ENCODE results near the gene AUTS2. TPM values are rescaled to one million over a fixed set of nuclear protein-coding genes. Genes with fewer than 3 reads are reported as not detected.
A peak's percentile ranks its signal among the peaks of the same experiment; 100 is the strongest.

Gene AUTS2
- total RNA-seq, 2 experiments from 2014 or later, result 2.4 to 3.0 TPM

- intact Hi-C loops (cut with DNase I, micrococcal nuclease), result no loop called here
- DNase-seq, result no peak
- Mint-ChIP-seq H3K36me3 (ENCODE audit: low read depth) (no peaks in the 10 kb centered on the region), H3K4me1 (no peaks in the 10 kb centered on the region), H3K27ac (no peak overlapping the region), H3K4me3 (no peak overlapping the region), H3K9me3 (ENCODE audit: low read depth) (no peaks in the 10 kb centered on the region), H3K27me3 (peaks cover 6% of the 10 kb centered on the region)
- ATAC-seq, result no peak
- ChIA-PET CTCF (no interaction called here), POLR2A (no interaction called here)
Observed at GRCh38 chr7:69728304-69728703, 130.0 kb downstream of the AUTS2 start.

- H3K4me3 Mint-ChIP-seq, result no peak overlapping the region
- no peak overlapping the region for H3K27ac Mint-ChIP-seq
- ATAC-seq (no peak), DNase-seq (no peak)
- no peaks in the 10 kb centered on the region for H3K9me3 Mint-ChIP-seq (ENCODE audit: low read depth)
- no peaks in the 10 kb centered on the region for H3K36me3 Mint-ChIP-seq (ENCODE audit: low read depth)
- ChIA-PET POLR2A (no interaction called here), CTCF (no interaction called here)
- H3K4me1 Mint-ChIP-seq, result no peaks in the 10 kb centered on the region
- intact Hi-C loops (cut with DNase I, micrococcal nuclease), result no loop called here
- no peaks in the 10 kb centered on the region for H3K27me3 Mint-ChIP-seq
Observed at GRCh38 chr7:69732203-69732602, 133.9 kb downstream of the AUTS2 start.

- Mint-ChIP-seq H3K9me3 (ENCODE audit: low read depth) (no peaks in the 10 kb centered on the region), H3K27ac (no peak overlapping the region), H3K4me3 (no peak overlapping the region), H3K36me3 (ENCODE audit: low read depth) (no peaks in the 10 kb centered on the region), H3K27me3 (peaks cover 5% of the 10 kb centered on the region), H3K4me1 (peaks cover 17% of the 10 kb centered on the region)
- intact Hi-C loops (cut with DNase I, micrococcal nuclease), result loop anchor here in 1 of 2 experiments (5.0 kb wide), 2 partner anchors 67 to 133 kb away; no protein-coding TSS in a partner anchor
- ATAC-seq (no peak), DNase-seq (no peak)
- ChIA-PET CTCF (no interaction called here), POLR2A (no interaction called here)
Observed at GRCh38 chr7:69735582-69735981, 137.3 kb downstream of the AUTS2 start.

GRCh38 chr7:69736126-69736810 lies 138.0 kb downstream of the AUTS2 start:
- Mint-ChIP-seq H3K27me3 (peaks cover 5% of the 10 kb centered on the region), H3K9me3 (ENCODE audit: low read depth) (no peaks in the 10 kb centered on the region), H3K36me3 (ENCODE audit: low read depth) (no peaks in the 10 kb centered on the region), H3K4me1 (peaks cover 17% of the 10 kb centered on the region), H3K27ac (no peak overlapping the region), H3K4me3 (no peak overlapping the region)
- DNase-seq (no peak), ATAC-seq (no peak)
- ChIA-PET CTCF (no interaction called here), POLR2A (no interaction called here)
- intact Hi-C loops (cut with DNase I, micrococcal nuclease), result loop anchor here in 1 of 2 experiments (5.0 kb wide), 2 partner anchors 66 to 134 kb away; no protein-coding TSS in a partner anchor

- POLR2A ChIA-PET, result no interaction called here
- Mint-ChIP-seq H3K27me3 (peaks cover 8% of the 10 kb centered on the region), H3K27ac (no peak overlapping the region), H3K4me3 (no peak overlapping the region), H3K9me3 (ENCODE audit: low read depth) (no peaks in the 10 kb centered on the region), H3K4me1 (peaks cover 17% of the 10 kb centered on the region), H3K36me3 (ENCODE audit: low read depth) (no peaks in the 10 kb centered on the region)
- CTCF ChIA-PET, result interaction anchor here (0.9 to 1.4 kb wide), 2 partner anchors 27 to 55 kb away, joined by 3 to 4 read pairs; no protein-coding TSS in a partner anchor
- peak; percentile 14 for DNase-seq
- intact Hi-C loops (cut with DNase I, micrococcal nuclease), result loop anchor here (2.0 to 5.0 kb wide), 3 partner anchors 64 to 140 kb away; partner anchors contain the start of gene AUTS2 (in 1 of the 2)
- peak; percentile 46 for ATAC-seq
Observed at GRCh38 chr7:69738396-69738951, 140.2 kb downstream of the AUTS2 start.

GRCh38 chr7:69739190-69739589 lies 140.9 kb downstream of the AUTS2 start:
- CTCF ChIA-PET, result interaction anchor here (0.9 to 1.4 kb wide), 2 partner anchors 28 to 55 kb away, joined by 3 to 4 read pairs; no protein-coding TSS in a partner anchor
- ATAC-seq (peak; percentile 93), DNase-seq (peak; percentile 78)
- H3K27me3 Mint-ChIP-seq, result peaks cover 8% of the 10 kb centered on the region
- intact Hi-C loops (cut with DNase I, micrococcal nuclease), result loop anchor here (1.0 to 5.0 kb wide), 5 partner anchors 63 to 909 kb away; partner anchors contain the start of gene AUTS2 (in 1 of the 2)
- H3K4me1 Mint-ChIP-seq, result peaks cover 17% of the 10 kb centered on the region
- no peaks in the 10 kb centered on the region for H3K9me3 Mint-ChIP-seq (ENCODE audit: low read depth)
- no peak overlapping the region for H3K27ac Mint-ChIP-seq
- no peaks in the 10 kb centered on the region for H3K36me3 Mint-ChIP-seq (ENCODE audit: low read depth)
- POLR2A ChIA-PET, result interaction anchor here (1.2 kb wide), 1 partner anchor 9 kb away, joined by 16 read pairs; no protein-coding TSS in a partner anchor
- H3K4me3 Mint-ChIP-seq, result no peak overlapping the region

GRCh38 chr7:69739931-69740431 lies 141.7 kb downstream of the AUTS2 start:
- DNase-seq (peak; percentile 6), ATAC-seq (no peak)
- CTCF ChIA-PET, result interaction anchor here (0.6 to 0.8 kb wide), 4 partner anchors 71 to 441 kb away, joined by 3 to 4 read pairs (median 3); no protein-coding TSS in a partner anchor
- no peaks in the 10 kb centered on the region for H3K36me3 Mint-ChIP-seq (ENCODE audit: low read depth)
- peaks cover 17% of the 10 kb centered on the region for H3K4me1 Mint-ChIP-seq
- POLR2A ChIA-PET, result interaction anchor here (1.2 kb wide), 1 partner anchor 9 kb away, joined by 16 read pairs; no protein-coding TSS in a partner anchor
- H3K27me3 Mint-ChIP-seq, result peaks cover 8% of the 10 kb centered on the region
- intact Hi-C loops (cut with DNase I, micrococcal nuclease), result loop anchor here (1.0 to 10.0 kb wide), 6 partner anchors 62 to 908 kb away; partner anchors contain the start of gene AUTS2 (in 1 of the 2)
- H3K27ac Mint-ChIP-seq, result peak overlapping the region; percentile 42
- H3K4me3 Mint-ChIP-seq, result no peak overlapping the region
- no peaks in the 10 kb centered on the region for H3K9me3 Mint-ChIP-seq (ENCODE audit: low read depth)

GRCh38 chr7:69742237-69742636 lies 144.0 kb downstream of the AUTS2 start:
- DNase-seq (no peak), ATAC-seq (no peak)
- Mint-ChIP-seq H3K4me1 (peaks cover 17% of the 10 kb centered on the region), H3K4me3 (no peak overlapping the region), H3K9me3 (ENCODE audit: low read depth) (no peaks in the 10 kb centered on the region), H3K36me3 (ENCODE audit: low read depth) (no peaks in the 10 kb centered on the region), H3K27me3 (peaks cover 8% of the 10 kb centered on the region), H3K27ac (no peak overlapping the region)
- CTCF ChIA-PET, result no interaction called here
- intact Hi-C loops (cut with DNase I, micrococcal nuclease), result loop anchor here in 1 of 2 experiments (10.0 kb wide), 1 partner anchor 423 kb away; no protein-coding TSS in a partner anchor
- POLR2A ChIA-PET, result no interaction called here

GRCh38 chr7:69743436-69743835 lies 145.2 kb downstream of the AUTS2 start:
- H3K27ac Mint-ChIP-seq, result no peak overlapping the region
- no peaks in the 10 kb centered on the region for H3K36me3 Mint-ChIP-seq (ENCODE audit: low read depth)
- intact Hi-C loops (cut with DNase I, micrococcal nuclease), result loop anchor here in 1 of 2 experiments (10.0 kb wide), 1 partner anchor 421 kb away; no protein-coding TSS in a partner anchor
- peaks cover 10% of the 10 kb centered on the region for H3K27me3 Mint-ChIP-seq
- no peak overlapping the region for H3K4me3 Mint-ChIP-seq
- H3K9me3 Mint-ChIP-seq (ENCODE audit: low read depth), result no peaks in the 10 kb centered on the region
- peaks cover 17% of the 10 kb centered on the region for H3K4me1 Mint-ChIP-seq
- ChIA-PET POLR2A (no interaction called here), CTCF (interaction anchor here (0.6 kb wide), 1 partner anchor 892 kb away, joined by 3 read pairs; no protein-coding TSS in a partner anchor)
- DNase-seq (no peak), ATAC-seq (no peak)

GRCh38 chr7:69744026-69744425 lies 145.8 kb downstream of the AUTS2 start:
- no peaks in the 10 kb centered on the region for H3K9me3 Mint-ChIP-seq (ENCODE audit: low read depth)
- H3K36me3 Mint-ChIP-seq (ENCODE audit: low read depth), result no peaks in the 10 kb centered on the region
- DNase-seq, result no peak
- no peak overlapping the region for H3K27ac Mint-ChIP-seq
- intact Hi-C loops (cut with DNase I, micrococcal nuclease), result loop anchor here in 1 of 2 experiments (10.0 kb wide), 1 partner anchor 421 kb away; no protein-coding TSS in a partner anchor
- H3K4me3 Mint-ChIP-seq, result no peak overlapping the region
- ATAC-seq, result no peak
- ChIA-PET POLR2A (no interaction called here), CTCF (interaction anchor here (0.6 kb wide), 1 partner anchor 61 kb away, joined by 3 read pairs; no protein-coding TSS in a partner anchor)
- H3K4me1 Mint-ChIP-seq, result peaks cover 12% of the 10 kb centered on the region
- peaks cover 10% of the 10 kb centered on the region for H3K27me3 Mint-ChIP-seq

GRCh38 chr7:69746383-69746782 lies 148.1 kb downstream of the AUTS2 start:
- intact Hi-C loops (cut with DNase I, micrococcal nuclease), result loop anchor here in 1 of 2 experiments (10.0 kb wide), 1 partner anchor 418 kb away; no protein-coding TSS in a partner anchor
- DNase-seq, result no peak
- POLR2A ChIA-PET, result no interaction called here
- no peak overlapping the region for H3K27ac Mint-ChIP-seq
- no peaks in the 10 kb centered on the region for H3K9me3 Mint-ChIP-seq (ENCODE audit: low read depth)
- no peaks in the 10 kb centered on the region for H3K4me1 Mint-ChIP-seq
- peaks cover 8% of the 10 kb centered on the region for H3K27me3 Mint-ChIP-seq
- no peak overlapping the region for H3K4me3 Mint-ChIP-seq
- CTCF ChIA-PET, result no interaction called here
- ATAC-seq, result no peak
- no peaks in the 10 kb centered on the region for H3K36me3 Mint-ChIP-seq (ENCODE audit: low read depth)
